GM12878 (cell line): ENCODE data around the gene TUBD1. TPM values are rescaled to one million over a fixed set of nuclear protein-coding genes. Genes with fewer than 3 reads are reported as not detected.

Source experiments
- ESRRA ChIP-seq: IDR thresholded peaks from 2 replicates; pipeline ENCODE4 v1.6.1; 2012; ENCODE audit warnings: mild to moderate bottlenecking, low read length, improper control_type of control experiment
- GATAD2B ChIP-seq: fragments of 450-650 bp; conservative IDR thresholded peaks from 2 replicates; pipeline ENCODE4 v1.6.1; 2017; ENCODE audit warnings: low read depth, mild to moderate bottlenecking, moderate library complexity
- IRF4 ChIP-seq: IDR thresholded peaks from 2 replicates; pipeline ENCODE4 v1.6.1; 2011; ENCODE audit warnings: low read depth, low read length
- NBN ChIP-seq: fragments of 450-650 bp; IDR thresholded peaks from 2 replicates; pipeline ENCODE4 v1.6.1; 2016
- RUNX3 ChIP-seq: IDR thresholded peaks from 2 replicates; pipeline ENCODE4 v1.6.1; 2012; ENCODE audit warnings: low read length, inconsistent platforms
- SIX5 ChIP-seq: IDR thresholded peaks from 2 replicates; pipeline ENCODE4 v1.6.1; 2011; ENCODE audit warnings: mild to moderate bottlenecking, low read depth, low read length, moderate library complexity; ENCODE audit not compliant: severe bottlenecking
- SPI1 ChIP-seq: IDR thresholded peaks from 2 replicates; pipeline ENCODE4 v1.6.1; 2011; ENCODE audit warnings: low read depth, mild to moderate bottlenecking, low read length, moderate library complexity, borderline replicate concordance; ENCODE audit not compliant: insufficient read depth
- STAT3 ChIP-seq: IDR thresholded peaks from 2 replicates; pipeline ENCODE4 v1.6.1; 2011; ENCODE audit warnings: low read depth, low read length, improper control_type of control experiment
- polyA plus RNA-seq, 11 experiments: library from polyadenylated mRNA; depleted of rRNA in 4 of 11; unstranded in 6 of 11; stranded (reverse) in 5 of 11; fragments of >200 nt; fragmentation: Nextera tagmentation in 4 of 11; fragmentation: Illumina TruSeq in 1 of 11; extraction: Ambion mirVana in 4 of 11; extraction: Trizol in 1 of 11; gene quantifications; 1 replicate in 1 of 11; 2 replicates in 10 of 11; pipeline versions ENCODE4 v1.2.1 to v1.2.3, GENCODE V29; 2011 to 2016; ENCODE audit warnings: inconsistent platforms in 2 of 11, missing spikeins in 2 of 11, low read depth in 1 of 11
- total RNA-seq, 4 experiments: library from RNA; depleted of rRNA in 3 of 4; stranded (reverse); fragments of >200 nt in 3 of 4; fragmentation: Illumina TruSeq in 1 of 4; extraction: Trizol in 1 of 4; gene quantifications; 2 replicates each; pipeline versions ENCODE4 v1.2.1 to v1.2.3, GENCODE V29; 2013 to 2021
- TF ChIP-seq, protein P1 (sequence below): fragments of 450-650 bp; IDR thresholded peaks from 2 replicates; pipeline ENCODE4 v1.6.1; 2017; ENCODE audit warnings: mild to moderate bottlenecking, moderate library complexity

Gene TUBD1
- total and polyA plus RNA-seq, 10 of the 15 experiments (the other 5 are each of a cell fraction or from before 2014, with no cell fraction given): 5.3 to 10.8 (median 8.3) TPM

DNA sequence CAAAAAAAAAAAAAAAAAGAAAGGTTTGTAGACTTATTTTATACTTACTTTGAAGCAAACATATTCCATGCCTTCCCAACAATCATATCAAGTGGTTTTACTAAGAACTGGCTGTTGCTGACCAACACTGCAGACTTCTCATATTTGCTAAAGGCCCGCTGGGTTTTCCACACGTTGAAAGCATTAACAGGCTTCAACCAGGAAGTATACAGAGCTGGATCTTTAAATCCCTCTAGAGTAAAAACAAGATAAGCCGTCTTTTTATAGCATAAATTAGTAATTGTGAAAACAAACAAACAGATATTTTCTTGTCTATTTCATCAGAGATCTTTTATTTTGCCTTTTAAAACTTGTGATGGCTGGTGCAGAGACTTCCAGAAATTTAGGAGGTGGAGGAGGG is 29.1 kb downstream of the TUBD1 start (continued):
- TF ChIP-seq, protein P1, sequence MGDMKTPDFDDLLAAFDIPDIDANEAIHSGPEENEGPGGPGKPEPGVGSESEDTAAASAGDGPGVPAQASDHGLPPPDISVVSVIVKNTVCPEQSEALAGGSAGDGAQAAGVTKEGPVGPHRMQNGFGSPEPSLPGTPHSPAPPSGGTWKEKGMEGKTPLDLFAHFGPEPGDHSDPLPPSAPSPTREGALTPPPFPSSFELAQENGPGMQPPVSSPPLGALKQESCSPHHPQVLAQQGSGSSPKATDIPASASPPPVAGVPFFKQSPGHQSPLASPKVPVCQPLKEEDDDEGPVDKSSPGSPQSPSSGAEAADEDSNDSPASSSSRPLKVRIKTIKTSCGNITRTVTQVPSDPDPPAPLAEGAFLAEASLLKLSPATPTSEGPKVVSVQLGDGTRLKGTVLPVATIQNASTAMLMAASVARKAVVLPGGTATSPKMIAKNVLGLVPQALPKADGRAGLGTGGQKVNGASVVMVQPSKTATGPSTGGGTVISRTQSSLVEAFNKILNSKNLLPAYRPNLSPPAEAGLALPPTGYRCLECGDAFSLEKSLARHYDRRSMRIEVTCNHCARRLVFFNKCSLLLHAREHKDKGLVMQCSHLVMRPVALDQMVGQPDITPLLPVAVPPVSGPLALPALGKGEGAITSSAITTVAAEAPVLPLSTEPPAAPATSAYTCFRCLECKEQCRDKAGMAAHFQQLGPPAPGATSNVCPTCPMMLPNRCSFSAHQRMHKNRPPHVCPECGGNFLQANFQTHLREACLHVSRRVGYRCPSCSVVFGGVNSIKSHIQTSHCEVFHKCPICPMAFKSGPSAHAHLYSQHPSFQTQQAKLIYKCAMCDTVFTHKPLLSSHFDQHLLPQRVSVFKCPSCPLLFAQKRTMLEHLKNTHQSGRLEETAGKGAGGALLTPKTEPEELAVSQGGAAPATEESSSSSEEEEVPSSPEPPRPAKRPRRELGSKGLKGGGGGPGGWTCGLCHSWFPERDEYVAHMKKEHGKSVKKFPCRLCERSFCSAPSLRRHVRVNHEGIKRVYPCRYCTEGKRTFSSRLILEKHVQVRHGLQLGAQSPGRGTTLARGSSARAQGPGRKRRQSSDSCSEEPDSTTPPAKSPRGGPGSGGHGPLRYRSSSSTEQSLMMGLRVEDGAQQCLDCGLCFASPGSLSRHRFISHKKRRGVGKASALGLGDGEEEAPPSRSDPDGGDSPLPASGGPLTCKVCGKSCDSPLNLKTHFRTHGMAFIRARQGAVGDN: no peak
- TF ChIP-seq ESRRA: no peak
- no peak for TF ChIP-seq GATAD2B
- no peak for TF ChIP-seq SIX5
- TF ChIP-seq SPI1: no peak
- TF ChIP-seq NBN: no peak
- TF ChIP-seq RUNX3: no peak
- no peak for TF ChIP-seq STAT3
- no peak for TF ChIP-seq IRF4
